BLaER1 treated with 17β-estradiol and CSF1 and Interleukin-3, amounts not matched to agents 10 nM and 100 nM (cell line): ENCODE data around the gene MYO9A.

ENCODE experiments used
- H3K27ac ChIP-seq, 11 experiments: shearing (Covaris generic); formaldehyde crosslinking; 2 replicates each; pipeline ENCODE4 v1.8.1; 2022
- H3K27me3 ChIP-seq, 11 experiments: shearing (Covaris generic); formaldehyde crosslinking; 2 replicates each; pipeline ENCODE4 v1.8.1; 2022
- H3K36me3 ChIP-seq, 11 experiments: shearing (Covaris generic); formaldehyde crosslinking; 2 replicates each; pipeline ENCODE4 v1.8.1; 2022
- H3K4me1 ChIP-seq, 10 experiments: shearing (Covaris generic); formaldehyde crosslinking; 2 replicates each; pipeline ENCODE4 v1.8.1; 2022
- H3K4me2 ChIP-seq, 11 experiments: shearing (Covaris generic); formaldehyde crosslinking; 2 replicates each; pipeline ENCODE4 v1.8.1; 2022
- H3K4me3 ChIP-seq, 10 experiments: shearing (Covaris generic); formaldehyde crosslinking; 2 replicates each; pipeline ENCODE4 v1.8.1; 2022
- H3K9ac ChIP-seq, 11 experiments: shearing (Covaris generic); formaldehyde crosslinking; 2 replicates each; pipeline ENCODE4 v1.8.1; 2022
- H3K9me3 ChIP-seq, 11 experiments: shearing (Covaris generic); formaldehyde crosslinking; replicated peaks in 1 of 11; 2 replicates each; pipeline ENCODE4 v1.8.1; 2022
- H4K20me1 ChIP-seq, 11 experiments: shearing (Covaris generic); formaldehyde crosslinking; 2 replicates each; pipeline ENCODE4 v1.8.1; 2022
- Cebpa-rat ChIP-seq, 11 experiments: shearing (Covaris generic); IDR thresholded peaks; 2 replicates each; pipeline ENCODE4 v1.8.1; 2022

MYO9A gene

GRCh38 chr15:72127724-72128322, 9.9 kb upstream of the MYO9A start:
- Histone ChIP-seq H3K4me2 (no peak overlapping the region), H3K4me1 (peaks cover 3 to 15% (median 11%) of the 10 kb centered on the region in 10 experiments; a peak in 19 of 20 replicates), H3K4me3 (no peak overlapping the region), H3K27me3 (no peaks in the 10 kb centered on the region), H3K9me3 (no peaks in the 10 kb centered on the region), H3K36me3 (no peaks in the 10 kb centered on the region), H4K20me1 (no peaks in the 10 kb centered on the region), H3K9ac (no peak overlapping the region), H3K27ac (no peak overlapping the region)
- no peak for TF ChIP-seq Cebpa-rat (IDR thresholded peaks at IDR 0.05)

GRCh38 chr15:72124218-72124617, 6.3 kb upstream of the MYO9A start:
- H3K4me2 ChIP-seq: peak overlapping the region in 10 of 11 experiments; percentile 12 to 76 (median 40); a peak in 14 of 22 replicates
- H3K27ac ChIP-seq: no peak overlapping the region
- no peak overlapping the region for H3K9ac ChIP-seq
- no peaks in the 10 kb centered on the region for H3K36me3 ChIP-seq
- H3K27me3 ChIP-seq: no peaks in the 10 kb centered on the region
- peaks cover 6 to 19% (median 15%) of the 10 kb centered on the region in 10 experiments for H3K4me1 ChIP-seq
- H4K20me1 ChIP-seq: no peaks in the 10 kb centered on the region
- no peaks in the 10 kb centered on the region for H3K9me3 ChIP-seq
- no peak overlapping the region for H3K4me3 ChIP-seq
- no peak for TF ChIP-seq Cebpa-rat (IDR thresholded peaks at IDR 0.05)

DNA sequence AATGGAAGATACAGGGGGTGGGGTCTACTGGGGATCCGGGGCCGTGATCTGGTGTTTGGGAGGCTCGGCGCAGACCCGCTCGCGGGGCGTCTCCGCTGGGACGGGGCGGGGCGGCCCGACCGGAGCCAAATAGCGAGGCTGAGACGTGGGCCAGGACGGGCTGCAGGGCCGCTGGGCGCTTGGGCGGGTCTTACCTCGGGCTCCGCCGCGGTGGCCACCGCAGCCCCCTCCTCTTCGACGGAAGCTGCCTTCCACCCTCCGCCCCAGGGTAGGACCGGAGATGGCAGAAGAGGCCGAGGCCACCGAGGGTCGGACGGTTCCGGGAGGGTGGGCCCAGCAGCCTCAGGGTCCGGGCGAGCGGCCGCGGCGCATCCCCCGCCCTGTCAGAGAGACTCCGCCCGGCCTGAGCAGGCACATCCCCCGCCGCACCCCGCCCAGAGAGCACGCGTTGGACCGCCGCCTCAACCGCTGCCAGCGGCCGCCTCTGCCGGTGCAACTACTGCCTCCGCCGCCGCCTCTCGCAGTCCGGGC, 399 bp downstream of the MYO9A start:
- H3K27me3 ChIP-seq: no peaks in the 10 kb centered on the region
- peak overlapping the region; percentile 88 to 97 (median 93) for H3K9ac ChIP-seq
- peaks cover 0 to 46% (median 18%) of the 10 kb centered on the region in 11 experiments; a peak in 10 of 22 replicates for H4K20me1 ChIP-seq
- no peaks in the 10 kb centered on the region for H3K36me3 ChIP-seq
- H3K27ac ChIP-seq: peak overlapping the region; percentile 75 to 98 (median 90)
- H3K9me3 ChIP-seq: no peaks in the 10 kb centered on the region
- peak overlapping the region; percentile 80 to 98 (median 94) for H3K4me2 ChIP-seq
- no peak for TF ChIP-seq Cebpa-rat (IDR thresholded peaks at IDR 0.05)
- peak overlapping the region; percentile 82 to 98 (median 89) for H3K4me3 ChIP-seq
- H3K4me1 ChIP-seq: peaks cover 19 to 28% (median 23%) of the 10 kb centered on the region in 10 experiments

DNA sequence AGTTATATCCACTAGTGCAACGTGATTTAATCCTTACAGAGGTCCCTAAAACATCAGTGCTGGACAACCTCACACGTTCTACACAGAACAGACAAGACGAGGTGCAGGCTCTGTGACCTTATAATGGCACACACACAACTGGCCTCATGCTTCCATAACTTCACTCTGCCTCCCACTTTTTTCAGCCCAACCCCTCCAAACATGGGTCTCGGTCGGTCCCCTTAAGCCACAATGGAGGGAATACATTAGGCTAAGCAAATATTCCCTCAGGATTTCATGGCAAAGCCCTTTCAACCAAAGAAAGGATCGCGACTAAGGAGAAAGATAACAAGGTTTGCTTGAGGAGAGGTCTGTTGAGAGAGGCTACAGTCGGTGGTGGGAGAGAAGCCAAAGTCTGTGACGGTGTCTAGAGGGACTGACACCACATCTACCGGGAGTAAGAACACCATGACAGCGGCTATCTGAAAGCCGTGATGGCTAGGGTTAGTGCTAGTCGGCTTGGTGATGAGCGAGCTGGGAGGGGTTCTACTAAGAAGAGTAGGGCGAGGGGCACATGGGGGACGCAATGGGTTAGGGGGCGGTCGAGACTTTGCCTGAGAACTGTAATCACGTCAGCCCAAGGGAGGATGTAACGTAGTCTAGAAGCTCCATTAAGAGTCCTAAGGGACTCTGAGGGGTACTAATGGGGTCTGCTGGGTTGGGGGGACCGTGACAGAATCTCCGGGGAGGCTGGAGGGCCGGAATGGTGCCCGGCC, 1.0 kb downstream of the MYO9A start:
- no peaks in the 10 kb centered on the region for H3K36me3 ChIP-seq
- H3K4me2 ChIP-seq: peak overlapping the region; percentile 80 to 98 (median 94)
- peak overlapping the region; percentile 82 to 98 (median 89) for H3K4me3 ChIP-seq
- TF ChIP-seq Cebpa-rat (IDR thresholded peaks at IDR 0.05): no peak
- H3K27me3 ChIP-seq: no peaks in the 10 kb centered on the region
- peaks cover 0 to 52% (median 18%) of the 10 kb centered on the region in 11 experiments; a peak in 10 of 22 replicates for H4K20me1 ChIP-seq
- H3K27ac ChIP-seq: peak overlapping the region; percentile 75 to 98 (median 90)
- peaks cover 19 to 28% (median 23%) of the 10 kb centered on the region in 10 experiments for H3K4me1 ChIP-seq
- H3K9ac ChIP-seq: peak overlapping the region; percentile 88 to 97 (median 93)
- no peaks in the 10 kb centered on the region for H3K9me3 ChIP-seq

DNA sequence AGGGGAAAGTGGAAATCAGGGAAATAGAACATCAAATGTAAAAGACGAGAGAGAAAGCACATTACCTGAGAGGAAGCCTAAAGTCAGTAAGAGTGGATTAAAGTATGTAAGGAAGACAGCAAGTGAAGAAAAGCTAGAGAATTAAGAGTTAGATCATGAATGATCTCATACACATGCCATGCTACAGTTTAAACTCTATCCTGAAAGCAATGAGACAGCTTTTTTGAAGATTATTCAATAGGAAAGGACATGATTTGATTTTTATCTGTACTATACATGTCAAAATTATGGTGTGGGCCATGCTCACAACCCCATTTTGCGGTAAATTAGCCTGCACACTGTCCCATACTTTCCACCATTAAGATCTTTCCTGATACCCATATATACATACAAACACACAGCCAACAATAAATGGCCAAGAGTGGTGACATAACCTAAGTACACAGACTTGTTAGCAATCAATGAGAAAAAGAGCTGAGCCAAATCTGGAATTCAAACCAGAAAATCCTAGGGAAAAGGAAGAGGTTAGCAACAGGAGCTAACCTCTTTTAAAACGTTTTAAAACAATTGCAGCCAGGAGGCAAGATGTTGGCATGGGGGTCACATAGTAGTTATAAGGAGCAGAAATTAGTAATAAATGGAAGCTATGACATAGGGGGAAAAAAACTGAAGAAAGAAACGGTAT, 4.5 kb downstream of the MYO9A start:
- Histone ChIP-seq H3K9me3 (no peaks in the 10 kb centered on the region), H3K36me3 (no peaks in the 10 kb centered on the region), H3K4me2 (no peak overlapping the region), H3K4me3 (no peak overlapping the region), H3K4me1 (peaks cover 11 to 25% (median 15%) of the 10 kb centered on the region in 10 experiments), H4K20me1 (peaks cover 0 to 61% (median 18%) of the 10 kb centered on the region in 11 experiments; a peak in 10 of 22 replicates), H3K27me3 (no peaks in the 10 kb centered on the region), H3K27ac (no peak overlapping the region), H3K9ac (no peak overlapping the region)
- TF ChIP-seq Cebpa-rat (IDR thresholded peaks at IDR 0.05): no peak

DNA sequence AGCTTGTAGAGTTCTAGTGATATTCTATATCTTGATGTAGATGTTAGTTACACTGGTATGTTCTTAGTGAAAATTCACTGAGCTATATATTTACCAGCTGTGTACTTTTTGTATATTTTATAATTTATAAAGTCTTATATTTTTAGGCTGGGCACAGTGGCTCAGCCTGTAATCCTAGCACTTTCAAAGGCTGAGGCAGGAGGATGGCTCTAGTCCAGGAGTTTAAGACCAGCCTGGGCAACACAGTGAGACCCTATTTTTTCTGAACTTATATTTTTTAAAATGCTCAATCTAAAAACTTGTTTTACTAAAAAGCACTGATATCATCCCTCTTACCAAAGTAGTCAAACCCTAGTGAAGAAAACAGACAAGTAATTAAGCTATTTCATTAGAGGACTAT, 5.1 kb downstream of the MYO9A start:
- peaks cover 11 to 25% (median 15%) of the 10 kb centered on the region in 10 experiments for H3K4me1 ChIP-seq
- no peaks in the 10 kb centered on the region for H3K36me3 ChIP-seq
- no peaks in the 10 kb centered on the region for H3K27me3 ChIP-seq
- H3K9me3 ChIP-seq: no peaks in the 10 kb centered on the region
- no peak overlapping the region for H3K4me2 ChIP-seq
- no peak overlapping the region for H3K9ac ChIP-seq
- peaks cover 0 to 61% (median 22%) of the 10 kb centered on the region in 11 experiments; a peak in 10 of 22 replicates for H4K20me1 ChIP-seq
- no peak overlapping the region for H3K27ac ChIP-seq
- TF ChIP-seq Cebpa-rat (IDR thresholded peaks at IDR 0.05): no peak
- no peak overlapping the region for H3K4me3 ChIP-seq

- Histone ChIP-seq H4K20me1 (peaks cover 0 to 62% (median 24%) of the 10 kb centered on the region in 11 experiments; a peak in 10 of 22 replicates), H3K9ac (no peak overlapping the region), H3K27me3 (no peaks in the 10 kb centered on the region), H3K4me3 (no peak overlapping the region), H3K4me1 (peaks cover 11 to 25% (median 15%) of the 10 kb centered on the region in 10 experiments), H3K9me3 (no peaks in the 10 kb centered on the region), H3K27ac (no peak overlapping the region), H3K4me2 (no peak overlapping the region), H3K36me3 (no peaks in the 10 kb centered on the region)
- no peak for TF ChIP-seq Cebpa-rat (IDR thresholded peaks at IDR 0.05)
These were observed 5.8 kb downstream of the MYO9A start for GRCh38 chr15:72112116-72112515.

DNA sequence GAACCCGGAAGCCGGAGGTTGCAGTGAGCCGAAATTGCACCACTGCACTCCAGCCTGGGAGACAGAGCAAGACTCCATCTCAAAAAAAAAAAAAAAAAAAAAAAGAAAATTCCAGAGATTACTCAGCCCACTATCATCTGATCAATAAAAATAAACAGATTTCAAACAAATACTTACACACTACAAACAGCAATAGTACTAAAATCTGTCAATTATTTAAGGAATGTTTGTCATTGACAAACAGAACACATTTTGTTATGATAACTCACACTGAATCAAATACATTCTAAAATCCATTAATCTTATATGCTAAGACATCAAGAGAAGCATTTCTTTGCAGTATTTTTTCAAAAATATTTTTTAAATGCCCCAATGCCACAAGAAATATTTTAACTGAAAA, 7.6 kb downstream of the MYO9A start:
- H4K20me1 ChIP-seq: peaks cover 0 to 57% (median 23%) of the 10 kb centered on the region in 11 experiments; a peak in 10 of 22 replicates
- H3K4me1 ChIP-seq: peaks cover 0 to 12% (median under 1%) of the 10 kb centered on the region in 10 experiments; a peak in 6 of 20 replicates

More for the DNA sequence above, 7.6 kb downstream of the MYO9A start:
- no peaks in the 10 kb centered on the region for H3K27me3 ChIP-seq
- no peak for TF ChIP-seq Cebpa-rat (IDR thresholded peaks at IDR 0.05)
- H3K36me3 ChIP-seq: no peaks in the 10 kb centered on the region
- no peak overlapping the region for H3K9ac ChIP-seq
- H3K9me3 ChIP-seq: no peaks in the 10 kb centered on the region
- no peak overlapping the region for H3K4me2 ChIP-seq
- H3K4me3 ChIP-seq: no peak overlapping the region
- H3K27ac ChIP-seq: no peak overlapping the region
